HG02623 (cell line): ENCODE results near the gene ZNF710.

Experiments used
- ATAC-seq: cut with Tn5 transposase; IDR thresholded peaks from one replicate; pipeline ENCODE4 v1.9.1; 2021; ENCODE audit warnings: moderate library complexity; ENCODE audit not compliant: unreplicated experiment

ZNF710 gene

GRCh38 chr15:89991312-89991711, 9.8 kb upstream of the ZNF710 start:
- ATAC-seq: no peak

DNA sequence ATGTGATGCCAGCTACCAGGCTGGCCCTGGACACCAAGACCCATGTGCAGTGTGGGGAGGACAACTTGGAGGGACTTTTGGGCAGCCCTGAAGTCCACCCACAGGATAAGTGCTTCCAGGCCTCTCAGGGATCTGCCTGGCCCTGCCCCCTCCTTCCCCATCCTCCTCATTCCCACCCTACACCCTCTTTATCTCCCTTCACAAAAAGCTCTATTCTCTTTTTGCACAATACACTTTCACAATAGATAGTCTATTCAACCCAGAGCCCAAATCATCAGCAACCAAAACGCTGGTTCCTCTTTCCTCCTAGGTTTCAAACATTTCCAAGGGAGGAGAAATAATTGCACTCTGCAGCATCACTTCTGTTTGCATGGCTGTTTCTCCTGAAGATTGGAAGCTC, 7.8 kb upstream of the ZNF710 start:
- no peak for ATAC-seq

GRCh38 chr15:89997079-89997478, 4.0 kb upstream of the ZNF710 start:
- no peak for ATAC-seq

DNA sequence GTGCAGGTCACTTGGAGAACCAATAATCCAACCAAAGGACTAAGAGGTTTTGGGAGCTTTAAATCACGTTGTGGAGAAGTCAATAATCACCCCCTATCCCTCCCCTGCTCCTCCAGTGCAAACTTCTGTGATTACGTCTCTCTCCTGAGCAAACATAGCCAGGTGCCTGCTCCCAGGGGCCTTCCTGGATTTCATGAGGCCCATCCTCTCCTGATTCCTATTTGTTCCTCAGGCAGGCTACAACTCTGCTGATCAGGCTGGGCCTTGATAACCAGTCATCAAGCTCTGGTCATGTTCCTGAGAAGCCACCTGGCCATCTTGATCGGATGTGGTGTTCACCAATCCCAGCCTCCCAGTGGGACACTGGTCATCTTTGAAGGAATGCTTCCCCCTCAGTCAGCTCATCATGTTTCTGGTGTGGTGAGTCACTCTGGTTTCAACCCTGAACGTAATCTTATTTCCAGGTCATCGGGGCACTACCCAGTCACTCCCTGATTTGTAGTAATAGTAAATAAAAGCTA, 2.9 kb upstream of the ZNF710 start:
- no peak for ATAC-seq

GRCh38 chr15:89998923-89999675, 2.0 kb upstream of the ZNF710 start:
- ATAC-seq: no peak

- ATAC-seq: no peak
Measured at GRCh38 chr15:89999676-90000185, 1.4 kb upstream of the ZNF710 start.

- no peak for ATAC-seq
Measured at GRCh38 chr15:90000186-90001001, 730 bp upstream of the ZNF710 start.

DNA sequence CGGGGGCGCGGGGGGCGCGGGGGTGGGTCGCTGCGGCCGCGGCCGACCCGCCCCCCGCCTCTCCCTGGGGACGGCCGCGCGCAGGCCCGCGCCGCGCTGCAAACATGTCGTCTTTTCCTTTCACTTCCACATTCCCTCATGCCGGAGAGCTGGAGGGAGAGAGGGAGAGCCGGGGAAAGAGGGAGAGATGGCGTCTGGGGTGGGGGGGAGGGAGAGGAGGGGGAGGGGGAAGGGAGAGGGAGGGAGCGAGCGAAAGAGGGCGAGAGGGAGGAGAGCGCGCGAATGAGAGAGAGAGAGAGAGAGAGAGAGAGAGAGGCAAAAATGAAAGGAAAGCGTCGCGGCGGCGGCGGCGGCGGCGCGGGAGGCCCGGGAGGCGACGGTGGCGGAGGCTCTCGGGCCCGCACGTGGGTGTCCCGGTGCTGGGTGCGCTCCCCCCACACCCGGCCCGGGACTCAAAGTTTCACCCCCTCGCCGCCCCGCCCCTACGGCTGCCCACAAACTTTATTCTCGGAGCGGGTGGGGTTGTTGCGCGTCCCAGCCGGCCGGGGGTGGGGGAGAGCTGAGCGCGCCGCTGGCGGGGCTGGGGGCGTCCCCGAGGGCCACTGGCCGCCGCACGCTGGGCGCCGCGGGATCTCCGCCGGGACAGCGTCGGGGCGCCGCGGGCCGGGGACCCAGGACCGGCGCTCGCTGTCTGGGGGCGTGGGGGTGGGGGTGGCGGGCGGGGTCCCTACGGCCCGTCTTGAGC, 731 bp downstream of the ZNF710 start:
- peak; percentile 34 for ATAC-seq

DNA sequence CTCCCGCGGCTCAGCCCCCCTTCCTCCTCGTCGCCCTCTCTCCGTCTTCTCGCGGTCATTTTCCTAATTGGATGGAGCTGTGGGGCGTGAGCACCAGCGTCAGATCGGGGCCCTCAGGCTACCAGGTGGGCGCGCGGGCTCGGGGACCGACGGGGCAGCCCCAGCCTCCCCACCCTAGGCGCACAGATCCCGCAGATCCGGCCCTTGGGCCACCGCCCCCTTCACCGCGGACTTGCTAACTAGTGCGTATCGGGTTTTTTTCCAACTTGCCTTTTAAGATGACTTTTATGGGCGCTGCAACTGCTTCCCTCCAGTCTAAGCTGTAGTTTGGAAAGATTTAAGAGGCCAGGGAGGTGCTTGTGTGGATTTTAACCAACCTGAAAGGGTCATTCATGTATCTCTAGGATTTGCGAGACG, 1.3 kb downstream of the ZNF710 start:
- ATAC-seq: peak; percentile 26

DNA sequence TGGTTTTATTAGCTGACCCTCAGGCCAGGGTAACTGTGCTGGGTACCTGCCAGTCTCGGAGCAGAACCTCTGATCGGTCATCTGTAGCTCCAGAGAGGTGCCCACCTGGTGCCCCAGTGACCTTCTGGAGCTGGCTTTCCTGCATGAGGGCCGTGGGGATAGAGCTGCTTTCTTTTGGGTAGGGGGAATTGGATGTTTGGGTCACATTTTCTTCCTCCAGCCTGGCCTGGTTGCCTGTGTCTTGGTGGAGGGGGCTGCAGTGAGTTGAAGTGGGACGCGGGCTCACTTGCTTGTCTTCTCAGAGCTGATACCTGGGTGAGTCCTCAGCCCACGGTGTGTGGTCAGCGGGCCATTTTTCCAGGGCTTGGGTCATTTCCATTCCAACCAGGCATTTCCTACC, 2.6 kb downstream of the ZNF710 start:
- no peak for ATAC-seq

- ATAC-seq: no peak
Measured at GRCh38 chr15:90004252-90004651, 3.1 kb downstream of the ZNF710 start.

- ATAC-seq: no peak
Measured at GRCh38 chr15:90004671-90005070, 3.5 kb downstream of the ZNF710 start.

- no peak for ATAC-seq
Measured at GRCh38 chr15:90006217-90007075, 5.3 kb downstream of the ZNF710 start.

- no peak for ATAC-seq
Measured at GRCh38 chr15:90007076-90007460, 5.9 kb downstream of the ZNF710 start.

- no peak for ATAC-seq
Measured at GRCh38 chr15:90008607-90009006, 7.5 kb downstream of the ZNF710 start.

GRCh38 chr15:90009301-90010022, 8.3 kb downstream of the ZNF710 start:
- no peak for ATAC-seq

GRCh38 chr15:90011705-90012104, 10.6 kb downstream of the ZNF710 start:
- no peak for ATAC-seq

- peak; percentile 41 for ATAC-seq
Measured at GRCh38 chr15:90013503-90013937, 12.4 kb downstream of the ZNF710 start.

GRCh38 chr15:90015294-90015693, 14.2 kb downstream of the ZNF710 start:
- no peak for ATAC-seq
